T-helper 2 cell treated with Interferon-gamma antibody and Interleukin-4, amounts not matched to agents 5 μg/mL and 100 μg/mL, for 36 hours (primary cell): Measurements from ENCODE around the gene RTP1.
A peak's percentile ranks its signal among the peaks of the same experiment; 100 is the strongest.
"Not testable (repeated sequence)": the region's sequence is repeated elsewhere in the genome, so short reads cannot be mapped to it uniquely, and the experiment has no call there.

Source experiments
- DNase-seq: peaks from one replicate; pipeline ENCODE4 v3.0.0; 2021; ENCODE audit warnings: low spot score
- H3K27ac Mint-ChIP-seq: one replicate; pipeline ENCODE4 v1.8.0; 2021; ENCODE audit warnings: mild to moderate bottlenecking, mixed read lengths
- H3K27me3 Mint-ChIP-seq: one replicate; pipeline ENCODE4 v1.8.0; 2021; ENCODE audit warnings: low read depth, mixed read lengths
- H3K36me3 Mint-ChIP-seq: one replicate; pipeline ENCODE4 v1.8.0; 2021; ENCODE audit warnings: low read depth, mixed read lengths
- H3K4me1 Mint-ChIP-seq: one replicate; pipeline ENCODE4 v1.8.0; 2021; ENCODE audit warnings: low read depth, mixed read lengths
- H3K4me3 Mint-ChIP-seq: one replicate; pipeline ENCODE4 v1.8.0; 2022; ENCODE audit warnings: mild to moderate bottlenecking, moderate library complexity, mixed read lengths
- H3K9me3 Mint-ChIP-seq: one replicate; pipeline ENCODE4 v1.8.0; 2021; ENCODE audit warnings: mixed read lengths

RTP1 gene, protein sequence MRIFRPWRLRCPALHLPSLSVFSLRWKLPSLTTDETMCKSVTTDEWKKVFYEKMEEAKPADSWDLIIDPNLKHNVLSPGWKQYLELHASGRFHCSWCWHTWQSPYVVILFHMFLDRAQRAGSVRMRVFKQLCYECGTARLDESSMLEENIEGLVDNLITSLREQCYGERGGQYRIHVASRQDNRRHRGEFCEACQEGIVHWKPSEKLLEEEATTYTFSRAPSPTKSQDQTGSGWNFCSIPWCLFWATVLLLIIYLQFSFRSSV

DNA sequence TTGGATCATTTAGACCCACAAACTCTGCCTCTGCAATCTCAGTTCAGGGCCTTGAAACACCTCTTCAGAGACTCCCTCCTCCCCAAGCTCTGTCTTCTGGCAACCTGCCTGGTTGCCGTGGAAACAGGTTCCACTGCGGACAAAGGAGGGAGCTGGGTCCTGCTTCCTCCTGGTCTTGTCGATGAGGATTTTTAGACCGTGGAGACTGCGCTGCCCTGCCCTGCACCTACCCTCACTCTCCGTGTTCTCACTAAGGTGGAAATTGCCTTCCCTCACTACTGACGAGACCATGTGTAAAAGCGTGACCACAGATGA lies at the start of gene RTP1:
RTP1 (plus strand) TSS at position 152 of the 315 bp plus-strand sequence; CDS start at position 182, 30 bp downstream.
- H3K27me3 Mint-ChIP-seq: peaks cover 35% of the 10 kb centered on the region
- no peaks in the 10 kb centered on the region for H3K36me3 Mint-ChIP-seq
- no peak for DNase-seq
- H3K4me3 Mint-ChIP-seq: no peak within 1 kb of the TSS
- no peaks in the 10 kb centered on the region for H3K4me1 Mint-ChIP-seq
- H3K27ac Mint-ChIP-seq: no peak within 1 kb of the TSS
- no peaks in the 10 kb centered on the region for H3K9me3 Mint-ChIP-seq

DNA sequence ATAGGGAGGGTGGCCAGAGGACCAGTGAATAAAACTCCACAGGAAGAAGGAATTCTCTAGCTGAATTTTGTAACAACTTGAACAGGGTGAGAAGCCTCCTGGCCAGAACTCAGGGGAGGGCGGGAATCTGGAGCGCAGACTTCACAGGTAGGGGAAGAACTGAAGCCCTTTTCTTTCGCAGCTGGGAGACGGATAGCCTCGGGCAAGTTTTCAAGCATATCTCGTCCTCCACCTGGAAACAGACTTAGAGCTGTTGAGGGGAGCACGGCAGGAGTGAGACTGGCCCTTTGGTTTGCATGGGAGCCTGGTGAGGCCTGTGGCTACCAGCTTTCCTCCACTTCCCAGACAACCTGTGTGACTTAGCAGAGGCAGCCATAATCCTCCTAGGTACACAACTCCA lies 47.1 kb upstream of the RTP1 start:
- H3K36me3 Mint-ChIP-seq: peaks cover 6% of the 10 kb centered on the region
- no peak overlapping the region for H3K4me3 Mint-ChIP-seq
- H3K27me3 Mint-ChIP-seq: peaks cover 39% of the 10 kb centered on the region
- no peak overlapping the region for H3K27ac Mint-ChIP-seq
- no peak for DNase-seq
- H3K9me3 Mint-ChIP-seq: peaks cover 11% of the 10 kb centered on the region
- peaks cover 5% of the 10 kb centered on the region for H3K4me1 Mint-ChIP-seq

DNA sequence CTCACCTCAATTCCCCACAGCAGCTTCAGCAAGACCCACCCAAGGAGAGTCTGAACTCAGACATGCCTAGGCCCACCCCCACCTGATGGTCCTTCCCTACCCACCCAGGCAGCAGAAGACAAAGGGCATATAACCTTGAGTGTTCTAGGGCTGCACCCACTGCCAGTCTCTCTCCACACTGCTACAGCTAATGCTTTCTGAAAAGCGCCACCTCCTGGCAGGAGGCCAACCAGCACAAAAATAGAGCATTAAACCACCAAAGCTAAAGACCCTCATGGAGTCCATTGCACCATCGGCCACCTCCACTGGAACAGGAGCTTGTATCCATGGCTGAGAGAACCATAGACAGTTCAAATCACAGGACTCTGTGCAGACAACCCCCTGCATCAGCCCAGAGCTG lies 46.7 kb upstream of the RTP1 start:
- H3K4me3 Mint-ChIP-seq: no peak overlapping the region
- DNase-seq: peak; percentile 35
- peaks cover 5% of the 10 kb centered on the region for H3K4me1 Mint-ChIP-seq
- peaks cover 41% of the 10 kb centered on the region for H3K27me3 Mint-ChIP-seq
- peaks cover 11% of the 10 kb centered on the region for H3K9me3 Mint-ChIP-seq
- no peak overlapping the region for H3K27ac Mint-ChIP-seq
- H3K36me3 Mint-ChIP-seq: peaks cover 6% of the 10 kb centered on the region

DNA sequence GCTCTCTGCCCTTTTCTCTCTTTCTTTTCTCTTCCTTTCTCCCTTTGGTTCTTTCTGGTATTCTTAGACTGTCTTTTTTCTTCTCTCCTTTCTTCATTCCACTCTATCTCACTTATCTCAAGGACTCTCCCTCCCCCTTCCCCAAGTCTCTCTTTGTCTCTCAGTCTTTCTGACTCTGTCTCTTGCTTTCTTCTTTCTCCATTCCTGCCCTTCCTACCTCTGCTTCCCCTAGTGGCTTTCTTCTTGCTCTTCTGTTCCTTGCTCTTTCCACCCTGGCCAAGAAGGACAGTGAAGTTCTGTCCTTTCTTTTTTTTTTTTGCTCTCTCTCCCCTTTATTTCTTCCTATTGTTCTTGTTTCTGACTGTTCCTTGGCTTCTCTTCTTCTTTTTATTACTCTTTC lies 35.7 kb upstream of the RTP1 start:
- Mint-ChIP-seq H3K36me3 (no peaks in the 10 kb centered on the region), H3K27me3 (peaks cover 41% of the 10 kb centered on the region), H3K4me3 (no peak overlapping the region), H3K4me1 (peaks cover 5% of the 10 kb centered on the region), H3K9me3 (peaks cover 8% of the 10 kb centered on the region), H3K27ac (no peak overlapping the region)
- no peak for DNase-seq

DNA sequence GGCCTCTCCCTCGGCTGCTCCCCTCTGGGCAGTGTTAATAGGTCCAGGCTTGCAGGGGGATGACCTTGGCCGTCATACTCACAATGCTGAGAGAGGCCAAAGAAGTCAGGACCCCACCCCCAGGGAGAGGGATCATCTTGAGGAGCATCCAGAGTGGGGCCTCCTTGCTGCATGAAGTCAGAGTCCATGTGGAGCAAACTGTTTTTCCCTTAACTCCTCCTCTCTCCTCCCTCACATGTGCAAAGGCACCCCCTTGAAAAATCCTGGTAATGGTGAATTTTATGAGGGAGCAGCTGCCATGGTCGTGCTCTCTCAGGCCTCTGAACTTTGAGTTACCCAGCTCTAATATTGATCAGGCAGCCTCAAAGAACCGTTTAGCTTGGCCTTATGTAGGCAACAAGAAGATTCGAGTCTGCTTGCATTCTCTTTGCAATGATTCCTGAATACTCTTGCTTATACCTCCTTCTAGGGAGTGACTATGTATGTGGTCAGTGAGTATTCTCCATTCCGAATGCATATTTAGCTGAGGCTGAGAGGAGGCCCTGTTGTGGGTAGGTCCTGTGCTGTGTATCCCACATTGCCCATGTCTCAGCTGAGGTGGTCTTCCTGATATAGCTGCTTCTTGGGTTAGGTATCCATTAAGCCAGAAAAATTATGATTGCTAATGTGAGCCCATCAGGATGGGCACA lies 34.9 kb upstream of the RTP1 start:
- peaks cover 5% of the 10 kb centered on the region for H3K4me1 Mint-ChIP-seq
- no peak overlapping the region for H3K27ac Mint-ChIP-seq
- H3K27me3 Mint-ChIP-seq: peaks cover 41% of the 10 kb centered on the region
- no peak for DNase-seq
- H3K9me3 Mint-ChIP-seq: peaks cover 8% of the 10 kb centered on the region
- H3K36me3 Mint-ChIP-seq: no peaks in the 10 kb centered on the region
- no peak overlapping the region for H3K4me3 Mint-ChIP-seq

DNA sequence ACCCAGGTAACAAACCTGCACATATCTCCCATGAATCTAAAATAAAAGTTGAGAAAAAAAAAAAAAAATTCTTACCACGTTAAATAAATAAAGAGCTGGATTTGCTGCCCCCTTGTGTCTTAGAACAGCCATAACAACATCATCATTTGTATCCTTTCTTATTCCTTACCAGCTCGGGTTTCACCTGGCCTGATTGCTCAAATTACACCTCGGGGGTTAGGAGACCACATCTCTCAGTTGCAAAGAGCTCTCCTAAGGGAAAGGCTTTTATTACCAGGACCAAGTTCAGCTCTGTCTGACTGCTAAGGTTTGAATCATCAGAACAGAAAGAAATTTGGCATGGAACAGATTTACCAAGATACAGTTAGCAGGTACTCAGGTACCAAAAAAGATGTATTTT lies 32.1 kb upstream of the RTP1 start:
- peak; percentile 7 for DNase-seq
- peaks cover 10% of the 10 kb centered on the region for H3K4me1 Mint-ChIP-seq
- no peaks in the 10 kb centered on the region for H3K9me3 Mint-ChIP-seq
- no peak overlapping the region for H3K27ac Mint-ChIP-seq
- H3K4me3 Mint-ChIP-seq: no peak overlapping the region
- H3K27me3 Mint-ChIP-seq: peaks cover 30% of the 10 kb centered on the region
- no peaks in the 10 kb centered on the region for H3K36me3 Mint-ChIP-seq

DNA sequence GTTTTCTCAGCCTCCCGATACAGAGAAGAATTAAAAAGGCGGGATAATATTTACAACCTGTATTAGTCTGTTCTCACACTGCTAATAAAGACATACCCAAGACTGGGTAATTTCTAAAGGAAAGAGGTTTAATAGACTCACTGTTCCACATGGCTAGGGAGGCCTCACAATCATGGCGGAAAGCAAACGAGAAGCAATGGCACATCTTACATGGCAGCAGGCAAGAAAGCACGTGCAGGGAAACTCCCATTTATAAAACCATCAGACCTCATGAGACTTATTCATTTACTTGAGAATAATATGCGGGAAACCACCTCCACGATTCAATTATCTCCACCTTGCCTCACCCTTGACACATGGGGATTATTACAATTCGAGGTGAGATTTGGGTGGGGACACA lies 30.5 kb upstream of the RTP1 start:
- no peaks in the 10 kb centered on the region for H3K9me3 Mint-ChIP-seq
- no peak overlapping the region for H3K4me3 Mint-ChIP-seq
- H3K36me3 Mint-ChIP-seq: no peaks in the 10 kb centered on the region
- DNase-seq: no peak
- H3K4me1 Mint-ChIP-seq: peaks cover 8% of the 10 kb centered on the region
- peaks cover 18% of the 10 kb centered on the region for H3K27me3 Mint-ChIP-seq
- H3K27ac Mint-ChIP-seq: no peak overlapping the region

DNA sequence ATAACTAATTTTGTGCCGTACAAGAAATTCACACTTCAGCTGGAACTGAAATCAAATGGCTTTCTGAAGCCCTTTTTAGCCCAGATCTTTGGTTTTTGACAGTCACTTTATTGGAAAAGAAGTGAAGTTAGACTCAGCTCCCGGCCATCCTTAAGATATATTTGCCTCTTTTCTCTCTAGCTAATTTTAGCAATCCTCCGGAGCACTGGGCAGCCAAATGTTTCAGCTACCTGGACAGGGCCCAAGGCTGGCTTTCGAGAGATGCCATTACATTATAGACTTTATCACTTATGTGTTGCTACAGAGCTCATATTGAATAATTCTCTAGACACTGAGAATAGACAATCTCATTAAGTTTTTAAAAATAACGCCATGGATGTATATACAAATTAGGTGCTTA lies 29.5 kb upstream of the RTP1 start:
- H3K27me3 Mint-ChIP-seq: peaks cover 20% of the 10 kb centered on the region

DNA sequence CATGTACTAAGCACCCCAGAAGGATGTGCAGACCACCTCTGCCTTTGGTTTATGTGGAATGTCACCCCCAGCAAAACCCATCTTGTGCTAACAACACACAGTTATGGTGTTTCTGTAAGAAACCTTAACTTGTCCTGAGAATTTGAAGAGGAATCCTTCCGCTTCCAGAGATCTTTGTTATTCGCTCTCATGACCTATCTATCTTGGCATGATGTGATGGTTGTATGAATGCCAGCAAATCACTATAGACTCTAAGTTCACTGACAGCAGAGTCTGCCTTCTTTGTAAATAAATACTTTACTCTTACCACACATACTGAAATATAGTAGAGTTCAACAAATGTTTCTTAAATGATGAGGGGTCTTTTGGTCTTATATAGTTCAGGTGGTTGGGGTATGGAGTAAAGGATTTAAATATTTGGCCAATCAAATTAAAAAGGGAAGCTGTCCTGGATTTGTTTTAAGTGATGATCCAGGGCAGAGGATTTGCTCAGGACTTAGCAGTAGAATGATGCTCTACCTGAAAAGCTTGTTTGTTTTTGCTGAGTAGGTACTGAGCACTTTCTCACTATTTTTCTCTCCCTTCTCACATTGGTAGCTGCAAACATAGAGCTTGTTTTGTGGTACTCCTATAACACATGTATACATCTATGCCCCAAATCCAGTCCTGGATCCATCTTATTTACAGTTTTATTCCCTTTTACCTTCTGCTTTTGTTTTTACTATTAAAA lies 27.9 kb upstream of the RTP1 start:
- Mint-ChIP-seq H3K36me3 (no peaks in the 10 kb centered on the region), H3K4me3 (no peak overlapping the region), H3K9me3 (no peaks in the 10 kb centered on the region), H3K27me3 (peaks cover 22% of the 10 kb centered on the region), H3K27ac (no peak overlapping the region), H3K4me1 (peaks cover 8% of the 10 kb centered on the region)
- DNase-seq: no peak

More for the DNA sequence above, 29.5 kb upstream of the RTP1 start:
- Mint-ChIP-seq H3K9me3 (no peaks in the 10 kb centered on the region), H3K4me1 (peaks cover 8% of the 10 kb centered on the region), H3K27ac (no peak overlapping the region), H3K36me3 (no peaks in the 10 kb centered on the region), H3K4me3 (no peak overlapping the region)
- DNase-seq: no peak

DNA sequence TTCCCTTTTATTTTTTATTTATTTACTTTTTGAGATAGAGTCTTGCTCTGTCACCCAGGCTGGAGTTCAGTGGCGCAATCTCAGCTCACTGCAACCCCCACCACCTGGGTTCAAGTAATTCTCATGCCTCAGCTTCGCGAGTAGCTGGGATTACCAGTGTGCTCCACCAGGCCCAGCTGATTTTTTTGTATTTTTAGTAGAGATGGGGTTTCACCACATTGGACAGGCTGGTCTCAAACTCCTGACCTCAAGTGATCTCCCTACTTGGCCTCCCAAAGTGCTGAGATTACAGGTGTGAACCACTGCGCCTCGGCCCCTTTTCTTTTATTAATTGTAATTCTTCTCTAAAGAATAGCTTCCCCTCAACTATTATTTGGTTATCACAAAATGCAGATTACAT lies 26.4 kb upstream of the RTP1 start:
- not testable (repeated sequence) for H3K27ac Mint-ChIP-seq, H3K9me3 Mint-ChIP-seq, H3K36me3 Mint-ChIP-seq, H3K4me1 Mint-ChIP-seq, DNase-seq, H3K4me3 Mint-ChIP-seq
- peaks cover 19% of the 10 kb centered on the region for H3K27me3 Mint-ChIP-seq

DNA sequence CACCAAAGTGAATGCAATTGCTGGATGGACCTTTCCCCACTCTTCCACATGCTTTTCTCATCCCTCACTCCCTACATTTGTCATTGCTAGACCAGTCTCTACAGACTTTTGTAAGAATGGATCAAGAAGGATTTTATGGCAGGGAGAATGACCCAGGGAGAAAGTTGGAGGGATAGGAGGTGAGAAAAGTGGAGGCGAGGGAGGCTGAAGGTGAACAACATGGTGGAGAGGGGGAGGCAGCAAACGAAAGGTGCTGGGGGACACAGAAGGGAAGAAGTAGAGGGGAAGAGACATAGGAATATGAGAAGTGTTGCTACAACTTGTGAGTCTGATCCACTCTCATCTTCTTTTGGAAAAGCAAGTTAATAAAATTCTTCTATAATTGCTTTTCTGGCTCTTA lies 24.4 kb upstream of the RTP1 start:
- H3K27ac Mint-ChIP-seq: no peak overlapping the region
- no peak for DNase-seq
- no peak overlapping the region for H3K4me3 Mint-ChIP-seq
- H3K27me3 Mint-ChIP-seq: peaks cover 15% of the 10 kb centered on the region
- H3K4me1 Mint-ChIP-seq: peaks cover 6% of the 10 kb centered on the region
- H3K9me3 Mint-ChIP-seq: no peaks in the 10 kb centered on the region
- no peaks in the 10 kb centered on the region for H3K36me3 Mint-ChIP-seq

DNA sequence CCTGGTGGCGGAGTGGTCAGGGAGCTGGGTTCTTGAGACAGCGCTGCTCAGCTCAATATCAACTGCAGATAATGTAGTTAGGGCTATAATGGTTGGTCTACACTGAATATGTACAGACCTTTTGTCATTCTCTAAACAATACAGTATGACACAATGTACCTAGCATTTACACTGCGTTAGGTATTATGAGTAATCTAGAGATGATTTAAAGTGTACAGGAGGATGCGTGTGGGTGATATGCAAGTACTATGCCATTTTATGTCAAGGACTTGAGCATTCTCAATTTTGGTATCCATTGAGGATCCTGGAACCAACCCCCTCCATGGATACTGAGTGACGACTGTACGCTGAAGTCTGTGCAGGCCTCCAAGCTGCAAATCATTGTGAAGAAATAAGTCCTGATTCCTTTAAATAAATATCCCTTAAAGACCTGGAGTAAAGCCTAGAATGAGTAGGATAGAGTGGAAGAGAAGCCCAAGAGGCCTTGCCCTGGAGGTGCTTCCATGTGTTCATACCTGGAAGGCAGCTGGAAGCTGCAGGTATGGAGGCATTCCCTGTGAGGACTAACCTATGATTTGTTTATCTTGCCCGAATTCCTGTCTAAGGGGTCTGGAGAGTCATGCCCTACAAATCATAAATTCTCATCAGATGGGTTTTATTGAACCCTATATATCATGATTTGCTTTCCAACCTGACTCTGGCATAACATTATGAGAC lies 15.7 kb upstream of the RTP1 start:
- Mint-ChIP-seq H3K27ac (no peak overlapping the region), H3K9me3 (no peaks in the 10 kb centered on the region), H3K27me3 (peaks cover 6% of the 10 kb centered on the region), H3K36me3 (no peaks in the 10 kb centered on the region), H3K4me1 (peaks cover 4% of the 10 kb centered on the region), H3K4me3 (no peak overlapping the region)
- DNase-seq: no peak

DNA sequence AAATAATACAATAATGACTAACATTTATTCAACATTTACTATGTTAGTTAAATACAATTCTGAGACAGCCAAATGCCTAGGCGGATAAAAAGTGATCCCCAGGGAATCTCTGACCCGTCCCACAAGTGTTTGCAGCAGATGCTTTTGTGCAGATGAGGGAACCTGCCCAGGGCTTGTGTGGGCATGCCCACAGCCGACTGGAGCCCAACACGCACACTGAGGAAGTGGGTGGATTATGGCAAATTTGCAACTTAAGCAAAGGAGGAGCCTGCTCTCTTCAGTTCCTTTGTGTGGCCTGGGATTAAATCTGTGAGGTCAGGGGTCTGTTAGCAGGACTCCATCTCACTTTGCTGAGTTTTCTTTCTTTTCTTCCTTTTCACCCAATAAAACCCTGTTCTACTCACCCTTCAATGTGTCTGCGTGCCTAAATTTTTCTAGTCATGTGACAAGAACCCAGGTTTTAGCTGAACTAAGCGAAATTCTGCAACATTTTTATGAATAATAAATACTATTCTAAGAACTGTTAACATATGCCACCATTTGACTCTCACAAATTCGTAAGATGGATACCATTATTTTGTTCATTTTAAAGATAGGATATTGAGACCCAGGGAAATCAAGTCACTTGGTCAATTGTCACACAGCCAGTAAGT lies 13.9 kb upstream of the RTP1 start:
- Mint-ChIP-seq H3K4me3 (no peak overlapping the region), H3K36me3 (no peaks in the 10 kb centered on the region), H3K27ac (no peak overlapping the region), H3K4me1 (peaks cover 4% of the 10 kb centered on the region), H3K9me3 (no peaks in the 10 kb centered on the region), H3K27me3 (peaks cover 18% of the 10 kb centered on the region)
- DNase-seq: no peak
